GM21528 (cell line): ENCODE data around the gene C4orf50.
"Not testable (repeated sequence)": the region's sequence is repeated elsewhere in the genome, so short reads cannot be mapped to it uniquely, and the experiment has no call there.

Source experiments
- ATAC-seq: cut with Tn5 transposase; IDR thresholded peaks from one replicate; pipeline ENCODE4 v1.9.1; 2021; ENCODE audit warnings: mild to moderate bottlenecking, moderate library complexity; ENCODE audit not compliant: unreplicated experiment, low FRiP score

C4orf50 gene

GRCh38 chr4:5995901-5996623, 22.2 kb downstream of the C4orf50 start:
- no peak for ATAC-seq

DNA sequence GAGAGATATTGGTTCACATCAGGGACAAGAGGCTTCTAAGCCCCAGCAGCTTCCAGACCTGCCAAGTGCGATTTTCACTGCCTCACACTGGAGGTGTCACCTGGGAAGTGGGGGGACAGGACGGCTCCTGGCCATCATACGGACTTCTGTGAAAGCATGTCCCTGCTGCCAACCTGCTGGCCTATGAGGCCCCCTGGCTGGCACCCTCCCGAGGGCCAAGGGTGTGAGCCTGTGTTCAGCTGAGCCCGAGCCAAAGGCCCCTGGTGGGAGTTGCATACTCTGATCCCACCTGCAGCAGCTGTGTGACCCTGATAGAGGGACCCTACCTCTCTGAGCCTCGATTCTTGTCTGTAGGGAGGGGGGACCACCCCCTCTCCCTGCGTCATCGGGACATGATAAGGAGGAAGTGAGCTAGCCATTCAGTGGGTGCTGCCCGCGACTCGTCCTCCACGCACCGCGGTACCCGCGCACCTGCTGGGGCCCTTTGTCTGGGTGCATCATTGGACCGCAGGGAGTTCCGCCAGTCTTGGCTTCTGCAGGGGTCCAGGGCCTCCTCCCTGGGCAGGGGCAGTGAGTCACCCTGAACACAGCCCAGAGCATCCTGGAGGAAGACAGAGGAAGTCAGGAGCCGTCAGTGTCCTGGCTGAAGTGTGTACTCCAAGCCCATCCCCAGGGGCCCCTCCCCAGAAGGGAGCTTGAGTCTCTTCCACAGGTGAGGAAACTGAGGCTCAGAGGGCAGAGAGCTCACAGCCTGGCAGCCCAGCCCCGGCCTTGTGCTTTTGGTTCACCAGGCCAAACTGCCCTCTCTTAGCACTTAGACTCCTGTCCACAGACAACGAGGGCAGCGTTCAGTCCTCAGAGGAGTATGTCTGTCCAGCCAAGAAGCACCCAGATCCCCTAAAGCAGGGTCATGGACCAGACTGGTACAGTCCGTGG, 24.1 kb downstream of the C4orf50 start:
- ATAC-seq = no peak

GRCh38 chr4:5993346-5993745, 24.9 kb downstream of the C4orf50 start:
- not testable (repeated sequence) for ATAC-seq

DNA sequence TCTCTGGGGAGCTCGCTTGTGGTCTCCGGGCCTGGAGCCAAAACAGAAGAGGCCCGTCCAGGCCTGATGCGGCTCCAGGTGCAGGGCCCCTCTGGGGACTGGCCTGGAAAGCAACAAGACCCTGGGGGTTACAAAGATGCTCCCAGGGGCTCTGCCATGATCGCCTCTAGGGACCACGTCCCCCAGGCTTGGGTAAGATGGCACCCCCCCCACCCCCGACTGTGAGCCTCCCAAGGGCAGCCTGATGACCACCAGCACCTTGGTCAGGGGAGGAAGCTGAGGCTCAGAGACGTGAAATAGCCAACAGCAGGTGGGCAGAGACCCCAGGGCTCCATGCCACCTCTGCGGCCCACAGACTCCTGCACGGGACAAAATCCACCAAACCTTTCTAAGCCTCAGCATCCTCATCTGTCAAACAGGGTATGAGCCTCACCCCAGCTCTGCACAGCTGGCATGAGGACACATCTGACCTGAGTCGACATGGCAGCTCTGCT, 25.4 kb downstream of the C4orf50 start:
- ATAC-seq = no peak

GRCh38 chr4:5992171-5992827, 25.9 kb downstream of the C4orf50 start:
- no peak for ATAC-seq

DNA sequence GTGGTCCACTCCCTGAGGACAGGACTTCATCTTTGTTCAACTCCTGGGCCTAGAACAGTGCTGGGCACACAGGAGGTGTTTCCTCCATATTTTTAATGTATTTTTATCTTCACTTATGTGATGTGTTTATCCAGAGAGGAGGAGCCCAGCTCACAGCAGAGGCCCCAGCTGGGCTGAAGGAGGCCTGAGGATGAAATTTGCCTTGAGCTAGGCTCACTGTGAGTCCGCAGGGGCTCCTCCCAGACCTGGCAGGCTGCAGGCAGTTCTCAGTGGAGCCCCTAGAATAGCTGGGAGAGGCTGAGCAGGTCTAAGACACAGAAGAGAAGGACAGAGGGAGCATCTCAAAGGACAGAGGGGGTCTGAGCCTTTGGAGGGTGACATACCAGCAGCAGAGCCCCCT, 26.8 kb downstream of the C4orf50 start:
- no peak for ATAC-seq

GRCh38 chr4:5990446-5991160, 27.6 kb downstream of the C4orf50 start:
- ATAC-seq = no peak

DNA sequence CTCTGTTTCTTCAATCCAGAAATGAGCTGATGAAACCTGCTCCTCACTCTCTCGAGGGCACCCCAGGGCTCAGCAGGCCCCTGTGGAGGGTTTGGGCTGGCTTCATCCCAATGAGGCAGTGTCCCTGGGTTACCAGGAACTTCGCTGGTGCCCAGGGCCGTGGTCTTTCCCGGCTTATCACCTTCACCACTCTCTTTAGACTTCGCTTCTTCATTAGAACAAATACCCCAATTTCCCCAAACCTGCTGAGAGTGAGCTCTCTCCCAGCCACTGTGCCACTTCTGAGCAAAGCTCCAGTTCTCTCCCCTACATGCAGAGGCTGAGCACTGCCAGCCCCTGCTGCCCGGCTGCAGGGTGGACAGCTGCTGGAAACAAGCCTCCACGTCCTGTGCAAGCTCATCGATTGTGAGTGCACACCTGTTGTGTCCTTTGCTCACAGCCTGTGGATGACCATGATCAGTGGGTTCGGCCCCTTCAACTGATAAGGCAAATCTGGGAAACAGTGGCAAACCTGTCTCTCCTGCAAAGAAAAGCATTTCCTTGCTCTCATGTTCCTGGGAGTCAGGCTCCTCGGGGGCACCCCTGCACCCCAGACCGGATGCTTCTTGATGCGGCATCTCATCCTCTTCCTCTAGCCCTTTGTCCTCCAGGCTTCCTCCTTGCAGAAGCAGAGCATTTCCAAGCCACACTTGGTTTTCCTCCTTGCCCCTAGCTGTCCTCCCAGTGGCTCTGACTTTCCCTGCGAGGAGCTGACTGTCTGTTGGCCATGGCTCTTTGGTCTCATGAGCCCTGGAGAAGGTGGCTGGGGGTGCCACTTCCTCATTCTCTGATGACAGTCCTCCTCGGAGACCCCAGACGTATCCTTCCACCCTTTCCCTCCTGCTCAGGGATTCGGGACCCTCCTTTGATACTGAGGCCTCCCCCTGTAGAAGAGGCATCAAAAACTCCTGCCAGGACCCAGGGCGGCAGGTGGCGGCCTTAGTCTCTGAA, 28.7 kb downstream of the C4orf50 start:
- no peak for ATAC-seq

DNA sequence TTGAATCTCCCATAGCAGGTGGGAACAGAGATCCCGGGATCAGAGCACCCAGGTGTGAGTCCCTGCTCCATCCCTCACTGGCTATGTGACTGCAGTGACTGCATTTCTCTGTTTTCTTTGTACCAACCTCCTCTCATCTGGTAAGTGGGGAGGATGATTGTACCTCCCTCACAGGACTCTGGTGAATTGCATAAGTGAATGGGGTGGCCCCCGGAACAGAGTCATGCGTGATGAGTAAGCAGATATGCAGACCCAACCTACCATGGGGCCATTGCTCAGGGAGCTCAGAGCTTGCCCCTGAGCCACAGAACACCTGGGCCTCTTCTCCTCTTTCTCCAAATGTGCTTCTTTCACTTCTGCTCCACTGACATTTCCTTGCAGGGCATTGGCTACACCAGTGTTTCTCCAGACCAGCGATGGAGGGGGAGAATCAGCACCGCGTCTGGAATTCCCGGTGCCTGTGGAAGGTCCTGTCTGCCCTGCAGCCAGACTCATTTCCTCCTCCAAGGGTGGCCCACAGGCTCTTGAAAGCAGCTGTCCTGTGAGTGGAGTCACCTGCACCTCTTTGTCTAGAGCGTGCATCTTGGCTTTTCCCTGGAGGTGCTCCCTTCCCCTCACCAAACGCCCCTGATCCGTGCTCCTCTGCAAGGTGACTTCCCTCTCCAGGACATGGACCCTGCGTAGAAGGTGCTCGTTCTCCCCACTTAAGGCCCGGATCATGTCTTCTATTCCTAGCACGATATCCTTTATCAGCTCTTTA, 30.0 kb downstream of the C4orf50 start:
- no peak for ATAC-seq

- no peak for ATAC-seq
These were observed 33.4 kb downstream of the C4orf50 start for GRCh38 chr4:5984843-5985242.

DNA sequence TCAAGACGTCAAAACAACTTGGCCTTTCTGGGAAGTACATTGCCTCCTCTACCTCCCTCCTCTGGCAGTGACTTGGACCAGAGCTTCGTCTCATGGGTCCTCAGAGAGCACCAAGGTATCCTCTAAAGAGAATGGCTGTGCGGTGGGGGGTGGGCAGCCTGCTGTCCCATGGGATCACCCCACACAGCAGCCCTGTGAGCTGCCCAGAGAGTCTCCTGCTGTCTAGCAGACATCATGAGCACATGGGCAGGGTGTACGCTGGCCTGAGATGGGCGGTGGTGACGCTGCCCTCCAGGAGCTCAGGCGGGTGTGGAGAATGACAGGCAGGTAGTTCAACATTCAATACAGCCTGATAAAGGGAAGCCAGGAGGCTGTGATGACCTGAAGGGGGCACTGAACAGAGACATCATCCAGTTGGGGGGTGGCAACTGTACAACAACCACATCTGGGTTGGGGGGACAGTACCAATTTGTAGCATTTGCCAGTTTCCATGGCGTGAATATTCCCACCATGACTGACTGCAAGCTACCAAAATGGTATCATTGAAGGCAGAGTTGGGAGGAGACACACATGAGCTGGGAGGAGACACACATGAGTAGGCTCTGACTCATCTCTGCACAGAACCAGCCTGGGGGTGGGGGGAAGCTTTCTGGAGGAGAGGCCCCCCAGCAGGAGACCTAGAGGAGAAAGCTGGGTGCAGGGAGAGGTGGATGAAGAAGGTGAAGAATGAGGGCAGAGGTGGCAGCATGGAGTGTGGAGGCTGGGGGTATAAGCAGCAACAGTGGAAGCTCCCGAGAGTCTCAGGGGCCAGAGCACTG, 35.9 kb downstream of the C4orf50 start:
- ATAC-seq = no peak

DNA sequence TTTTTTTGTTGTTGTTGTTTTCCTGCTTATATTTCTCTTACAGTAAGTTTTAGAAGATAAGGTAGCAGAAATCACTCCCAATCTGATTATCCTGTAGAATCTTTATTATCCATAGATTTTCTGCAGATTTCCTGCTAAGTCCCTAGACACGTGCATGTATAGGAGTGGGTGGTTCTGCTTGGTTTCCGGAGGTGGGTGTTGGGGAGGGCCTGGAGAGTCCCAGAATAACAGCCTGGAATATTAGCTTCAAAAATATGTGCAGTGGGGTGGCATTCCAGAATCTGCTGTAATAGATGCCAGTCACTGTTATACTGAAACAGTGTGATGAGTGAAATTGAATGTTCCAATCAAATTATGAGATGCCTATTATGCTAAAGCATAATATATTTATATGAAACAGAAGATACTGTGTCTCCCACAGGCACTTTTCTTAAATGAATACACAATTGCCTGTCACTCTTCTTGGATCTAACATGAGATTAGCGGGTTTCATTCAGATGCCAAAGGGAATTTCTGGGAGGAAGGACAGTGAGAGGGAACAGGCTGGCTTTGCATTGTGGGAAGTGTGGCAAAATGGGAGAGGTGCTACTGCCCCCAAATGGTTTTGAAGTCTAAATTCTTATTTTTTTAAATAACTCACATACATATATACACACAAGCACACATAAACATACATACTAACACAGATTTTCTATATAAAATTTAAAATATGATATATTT, 37.6 kb downstream of the C4orf50 start:
- no peak for ATAC-seq

GRCh38 chr4:5979981-5980380, 38.2 kb downstream of the C4orf50 start:
- no peak for ATAC-seq

DNA sequence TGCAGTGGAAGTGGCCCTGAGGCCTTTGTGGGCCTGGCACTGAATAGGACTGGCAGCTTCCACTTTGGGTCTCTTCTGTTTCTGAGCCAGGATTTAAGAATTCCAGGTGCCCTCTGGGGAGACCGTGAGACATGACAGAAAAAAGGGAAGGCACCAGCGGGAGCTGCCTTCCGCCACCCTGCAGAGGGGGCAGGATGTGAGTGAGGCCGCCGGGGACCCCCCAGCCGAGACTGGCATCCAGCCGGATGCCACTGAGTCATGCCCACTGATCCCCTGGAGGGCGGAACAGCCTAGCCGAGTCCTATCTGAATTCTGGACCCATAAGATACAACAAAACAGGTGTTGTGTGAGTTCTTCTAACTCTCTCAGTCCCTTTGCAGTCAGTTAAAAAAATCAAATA, 41.3 kb downstream of the C4orf50 start:
- ATAC-seq = no peak

GRCh38 chr4:5976431-5976830, 41.8 kb downstream of the C4orf50 start:
- no peak for ATAC-seq

GRCh38 chr4:5974321-5974720, 43.9 kb downstream of the C4orf50 start:
- ATAC-seq = no peak
